GM03348 (cell line): ENCODE measurements around the gene COL4A2.
"Not testable (repeated sequence)": the region's sequence is repeated elsewhere in the genome, so short reads cannot be mapped to it uniquely, and the experiment has no call there.

Experiments
- DNase-seq: peaks from one replicate; pipeline ENCODE4 v3.0.0; 2012; ENCODE audit warnings: low spot score

The COL4A2 gene

GRCh38 chr13:110496281-110496680 is 189.2 kb downstream of the COL4A2 start:
- no peak for DNase-seq

GRCh38 chr13:110497003-110497402 is 189.9 kb downstream of the COL4A2 start:
- no peak for DNase-seq

- not testable (repeated sequence) for DNase-seq
Measured at GRCh38 chr13:110497896-110498295, 190.8 kb downstream of the COL4A2 start.

DNA sequence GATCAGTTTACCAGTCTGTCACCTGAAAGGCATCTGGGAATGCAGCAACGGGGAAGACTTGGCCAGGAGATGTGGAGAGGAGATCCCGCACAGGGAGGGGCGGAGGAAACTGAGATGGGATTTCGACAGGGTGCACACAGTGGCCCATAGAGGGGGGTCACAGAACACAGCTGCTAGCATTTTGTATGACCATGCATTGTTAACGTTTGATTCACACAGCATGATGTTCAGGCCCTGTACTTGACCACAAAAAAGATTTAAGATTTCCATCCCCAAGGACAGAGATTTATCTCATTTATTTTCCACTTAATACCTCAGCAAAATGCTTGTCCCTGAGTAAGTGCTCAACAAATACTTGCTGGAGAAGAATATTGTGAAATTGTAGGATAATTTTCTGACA is 191.2 kb downstream of the COL4A2 start:
- no peak for DNase-seq

DNA sequence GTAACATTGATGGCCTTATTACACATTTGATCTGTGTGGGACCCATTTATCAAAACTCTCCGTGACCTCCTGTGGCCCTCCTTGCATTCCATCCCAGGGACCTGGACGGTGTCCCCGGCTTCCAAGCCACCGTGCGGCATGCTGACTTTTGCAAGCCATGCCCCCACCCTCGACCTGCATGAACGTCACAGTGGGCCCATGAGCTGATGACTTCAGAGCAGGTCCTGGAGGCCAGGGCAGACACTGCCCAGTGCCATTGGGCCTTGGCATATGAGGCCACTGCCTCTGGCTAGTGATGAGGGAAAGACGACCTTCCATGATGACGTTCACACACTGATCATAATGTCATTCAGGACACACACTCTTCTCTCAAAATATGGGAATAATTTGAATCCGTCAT is 191.7 kb downstream of the COL4A2 start:
- no peak for DNase-seq

GRCh38 chr13:110499621-110500281 is 192.7 kb downstream of the COL4A2 start:
- DNase-seq: peak; percentile 71

DNA sequence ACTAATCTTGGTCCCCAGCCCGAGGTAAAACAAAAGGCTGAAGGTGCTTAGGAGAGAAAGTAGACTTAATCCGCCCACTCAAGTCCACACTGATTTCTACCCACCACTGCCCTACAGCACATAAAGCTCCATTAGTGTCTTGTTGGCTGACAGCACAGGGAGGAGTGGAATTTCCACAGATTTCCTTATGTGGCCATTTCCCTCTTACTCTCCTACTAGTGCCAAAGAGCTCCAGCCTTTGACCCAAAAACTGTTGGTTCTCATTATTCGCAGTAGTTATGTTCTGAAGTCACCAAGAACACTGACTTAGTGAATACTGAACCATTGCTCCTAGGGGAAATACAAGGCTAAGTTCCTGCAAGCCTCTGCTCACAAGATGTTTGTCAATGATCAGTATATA is 193.3 kb downstream of the COL4A2 start:
- no peak for DNase-seq

- no peak for DNase-seq
Measured at GRCh38 chr13:110501188-110501587, 194.1 kb downstream of the COL4A2 start.

- DNase-seq: no peak
Measured at GRCh38 chr13:110503037-110503901, 196.2 kb downstream of the COL4A2 start.

GRCh38 chr13:110503979-110504499 is 197.0 kb downstream of the COL4A2 start:
- no peak for DNase-seq

- DNase-seq: no peak
Measured at GRCh38 chr13:110505594-110505993, 198.5 kb downstream of the COL4A2 start.

DNA sequence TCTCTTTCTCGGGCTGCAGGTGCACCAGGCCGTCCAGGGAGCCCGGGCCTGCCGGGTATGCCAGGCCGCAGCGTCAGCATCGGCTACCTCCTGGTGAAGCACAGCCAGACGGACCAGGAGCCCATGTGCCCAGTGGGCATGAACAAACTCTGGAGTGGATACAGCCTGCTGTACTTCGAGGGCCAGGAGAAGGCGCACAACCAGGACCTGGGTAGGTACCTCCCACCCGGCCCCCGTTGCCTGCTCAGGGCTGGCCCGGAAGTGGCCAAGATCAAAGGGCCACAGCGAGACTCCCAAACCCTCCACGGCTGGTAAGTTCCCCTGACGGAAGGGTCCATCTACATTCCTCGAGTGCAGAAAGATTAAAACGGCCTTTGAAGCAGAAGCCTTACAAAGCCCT is 199.3 kb downstream of the COL4A2 start:
- no peak for DNase-seq

GRCh38 chr13:110506859-110507566 is 199.9 kb downstream of the COL4A2 start:
- DNase-seq: no peak

DNA sequence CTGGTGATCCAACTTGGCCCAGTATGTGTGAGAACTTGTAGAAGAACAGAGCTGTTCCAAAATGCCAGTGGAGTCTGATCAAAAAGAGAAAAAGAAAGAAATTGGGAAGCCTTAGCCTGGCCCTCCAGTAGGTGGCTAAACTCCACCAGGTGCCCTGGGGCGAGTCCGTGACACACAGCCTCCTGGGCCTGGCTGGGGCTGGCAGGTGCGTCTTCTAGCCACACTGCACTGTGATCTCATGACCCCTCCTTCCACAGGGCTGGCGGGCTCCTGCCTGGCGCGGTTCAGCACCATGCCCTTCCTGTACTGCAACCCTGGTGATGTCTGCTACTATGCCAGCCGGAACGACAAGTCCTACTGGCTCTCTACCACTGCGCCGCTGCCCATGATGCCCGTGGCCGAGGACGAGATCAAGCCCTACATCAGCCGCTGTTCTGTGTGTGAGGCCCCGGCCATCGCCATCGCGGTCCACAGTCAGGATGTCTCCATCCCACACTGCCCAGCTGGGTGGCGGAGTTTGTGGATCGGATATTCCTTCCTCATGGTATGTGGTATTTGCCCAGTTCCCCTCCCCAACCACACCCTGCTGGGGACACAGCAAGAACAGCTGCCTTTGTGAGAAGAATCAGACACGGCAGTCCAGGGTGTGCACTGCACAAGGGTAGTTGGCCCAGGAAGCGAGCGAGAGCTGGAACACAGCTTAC is 200.7 kb downstream of the COL4A2 start:
- no peak for DNase-seq

DNA sequence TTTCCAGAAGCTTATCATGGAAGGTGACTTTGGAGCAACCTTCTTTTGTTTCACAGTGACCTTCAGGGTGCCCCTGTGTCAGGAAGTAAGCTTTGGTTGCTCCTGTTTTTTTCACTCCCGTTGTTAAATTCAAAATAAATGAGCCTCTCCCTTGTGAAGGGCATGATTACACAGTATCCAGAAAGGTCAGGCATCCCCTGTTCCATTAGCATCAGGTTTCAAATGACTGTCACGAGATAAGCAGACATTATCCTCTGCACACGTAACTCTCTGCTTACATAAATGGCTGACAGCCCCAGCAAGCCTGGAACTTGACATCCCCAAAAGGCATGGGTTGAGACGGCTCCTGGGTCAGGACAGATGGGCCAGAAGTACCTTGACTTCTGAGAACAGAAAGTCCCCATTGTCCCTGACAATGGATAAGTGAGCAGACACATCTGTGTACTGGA is 202.4 kb downstream of the COL4A2 start:
- DNase-seq: no peak

GRCh38 chr13:110509971-110510786 is 203.1 kb downstream of the COL4A2 start:
- peak; percentile 33 for DNase-seq

DNA sequence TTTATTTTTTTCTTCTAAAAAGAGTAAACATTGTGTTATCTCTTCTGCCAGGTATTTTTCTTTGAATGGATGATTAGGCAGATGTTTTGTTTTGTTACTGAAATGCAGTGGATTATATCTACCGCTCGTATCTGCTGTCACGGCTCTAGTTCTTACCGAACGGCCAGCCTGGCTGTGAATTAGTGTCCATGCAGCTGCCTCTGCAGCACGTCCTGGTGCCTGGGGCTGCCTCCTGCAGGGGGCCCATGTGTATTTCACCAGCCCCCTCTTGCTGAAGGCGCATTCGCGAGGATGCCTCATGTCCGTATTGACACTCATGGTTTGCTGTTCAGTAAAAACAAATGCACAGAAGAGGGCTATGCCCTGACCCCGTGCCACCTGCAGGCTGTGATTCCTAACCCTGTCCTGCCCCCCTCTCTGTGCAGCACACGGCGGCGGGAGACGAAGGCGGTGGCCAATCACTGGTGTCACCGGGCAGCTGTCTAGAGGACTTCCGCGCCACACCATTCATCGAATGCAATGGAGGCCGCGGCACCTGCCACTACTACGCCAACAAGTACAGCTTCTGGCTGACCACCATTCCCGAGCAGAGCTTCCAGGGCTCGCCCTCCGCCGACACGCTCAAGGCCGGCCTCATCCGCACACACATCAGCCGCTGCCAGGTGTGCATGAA is 204.6 kb downstream of the COL4A2 start:
- no peak for DNase-seq

DNA sequence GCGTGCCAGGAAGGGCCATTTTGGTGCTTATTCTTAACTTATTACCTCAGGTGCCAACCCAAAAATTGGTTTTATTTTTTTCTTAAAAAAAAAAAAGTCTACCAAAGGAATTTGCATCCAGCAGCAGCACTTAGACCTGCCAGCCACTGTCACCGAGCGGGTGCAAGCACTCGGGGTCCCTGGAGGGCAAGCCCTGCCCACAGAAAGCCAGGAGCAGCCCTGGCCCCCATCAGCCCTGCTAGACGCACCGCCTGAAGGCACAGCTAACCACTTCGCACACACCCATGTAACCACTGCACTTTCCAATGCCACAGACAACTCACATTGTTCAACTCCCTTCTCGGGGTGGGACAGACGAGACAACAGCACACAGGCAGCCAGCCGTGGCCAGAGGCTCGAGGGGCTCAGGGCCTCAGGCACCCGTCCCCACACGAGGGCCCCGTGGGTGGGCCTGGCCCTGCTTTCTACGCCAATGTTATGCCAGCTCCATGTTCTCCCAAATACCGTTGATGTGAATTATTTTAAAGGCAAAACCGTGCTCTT is 205.2 kb downstream of the COL4A2 start:
- DNase-seq: no peak

- no peak for DNase-seq
Measured at GRCh38 chr13:110516500-110516899, 209.4 kb downstream of the COL4A2 start.
